Fibroblast of lung (primary cell): ENCODE data around the gene IGSF22.

Experiments used
- EZH2 ChIP-seq: IDR thresholded peaks from 2 replicates; pipeline ENCODE4 v1.5.1; 2012; ENCODE audit warnings: low read length, control low read depth, mild to moderate bottlenecking; ENCODE audit errors: missing control alignments
- TF ChIP-seq, protein P1 (sequence below), 2 donors: IDR thresholded peaks in 1 of 2; conservative IDR thresholded peaks in 1 of 2; 1 replicate in 1 of 2; 2 replicates in 1 of 2; pipeline ENCODE4 v1.5.1; 2011 to 2012; ENCODE audit warnings: low read length in 2 of 2, control low read depth in 1 of 2, inconsistent platforms in 1 of 2, low read depth in 1 of 2, mild to moderate bottlenecking in 1 of 2

DNA sequence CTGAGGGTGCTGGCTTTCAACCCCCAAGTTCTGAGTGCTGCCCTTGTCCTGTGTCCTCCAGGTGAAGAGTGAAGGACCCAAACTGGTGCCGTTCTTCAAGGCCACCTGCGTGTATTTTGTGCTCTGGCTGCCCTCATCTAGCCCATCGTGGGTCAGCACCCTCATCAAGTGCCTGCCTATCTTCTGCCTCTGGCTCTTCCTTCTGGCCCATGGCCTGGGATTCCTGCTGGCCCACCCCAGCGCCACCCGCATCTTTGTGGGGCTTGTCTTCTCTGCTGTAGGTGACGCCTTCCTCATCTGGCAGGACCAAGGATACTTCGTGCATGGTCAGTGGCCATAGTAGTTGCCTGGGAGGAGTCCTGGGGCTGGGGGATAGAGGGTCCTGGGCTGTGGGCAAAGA lies 25.1 kb downstream of the IGSF22 start:
- TF ChIP-seq, protein P1, sequence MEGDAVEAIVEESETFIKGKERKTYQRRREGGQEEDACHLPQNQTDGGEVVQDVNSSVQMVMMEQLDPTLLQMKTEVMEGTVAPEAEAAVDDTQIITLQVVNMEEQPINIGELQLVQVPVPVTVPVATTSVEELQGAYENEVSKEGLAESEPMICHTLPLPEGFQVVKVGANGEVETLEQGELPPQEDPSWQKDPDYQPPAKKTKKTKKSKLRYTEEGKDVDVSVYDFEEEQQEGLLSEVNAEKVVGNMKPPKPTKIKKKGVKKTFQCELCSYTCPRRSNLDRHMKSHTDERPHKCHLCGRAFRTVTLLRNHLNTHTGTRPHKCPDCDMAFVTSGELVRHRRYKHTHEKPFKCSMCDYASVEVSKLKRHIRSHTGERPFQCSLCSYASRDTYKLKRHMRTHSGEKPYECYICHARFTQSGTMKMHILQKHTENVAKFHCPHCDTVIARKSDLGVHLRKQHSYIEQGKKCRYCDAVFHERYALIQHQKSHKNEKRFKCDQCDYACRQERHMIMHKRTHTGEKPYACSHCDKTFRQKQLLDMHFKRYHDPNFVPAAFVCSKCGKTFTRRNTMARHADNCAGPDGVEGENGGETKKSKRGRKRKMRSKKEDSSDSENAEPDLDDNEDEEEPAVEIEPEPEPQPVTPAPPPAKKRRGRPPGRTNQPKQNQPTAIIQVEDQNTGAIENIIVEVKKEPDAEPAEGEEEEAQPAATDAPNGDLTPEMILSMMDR (conservative IDR thresholded peaks at IDR 0.05 in 1 of 2, IDR thresholded peaks at IDR 0.05 in 1 of 2; ENCODE audit: low read depth in 1 of 2, low read length in 2 of 2) = no peak
- no peak for TF ChIP-seq EZH2
